VCaP (cell line): ENCODE data around the gene WDR45.
A peak's percentile ranks its signal among the peaks of the same experiment; 100 is the strongest.

Experiments used
- H3K27ac ChIP-seq: fragments of 450-650 bp; 2 replicates; pipeline ENCODE4 v1.5.1; 2017
- CTCF ChIP-seq: fragments of 450-650 bp; conservative IDR thresholded peaks from 2 replicates; pipeline ENCODE4 v1.5.1; 2017; ENCODE audit warnings: mild to moderate bottlenecking, moderate library complexity

The WDR45 gene

GRCh38 chrX:49101629-49101984 lies 21.9 kb upstream of the WDR45 start:
- peak overlapping the region; percentile 63 for H3K27ac ChIP-seq
- TF ChIP-seq CTCF: no peak

GRCh38 chrX:49100704-49101628 lies 21.3 kb upstream of the WDR45 start:
- H3K27ac ChIP-seq: peak overlapping the region; percentile 63
- no peak for TF ChIP-seq CTCF

- no peak for TF ChIP-seq CTCF
- H3K27ac ChIP-seq: no peak overlapping the region
These were observed 16.7 kb upstream of the WDR45 start for GRCh38 chrX:49096419-49096818.

- H3K27ac ChIP-seq: no peak overlapping the region
- no peak for TF ChIP-seq CTCF
These were observed 9.9 kb upstream of the WDR45 start for GRCh38 chrX:49089553-49089952.

GRCh38 chrX:49082271-49082871 lies 2.7 kb upstream of the WDR45 start:
- no peak overlapping the region for H3K27ac ChIP-seq
- no peak for TF ChIP-seq CTCF

GRCh38 chrX:49077941-49078340 lies 1.7 kb downstream of the WDR45 start:
- TF ChIP-seq CTCF: no peak
- H3K27ac ChIP-seq: no peak overlapping the region

GRCh38 chrX:49075347-49075746 lies 4.3 kb downstream of the WDR45 start:
- H3K27ac ChIP-seq: no peak overlapping the region
- no peak for TF ChIP-seq CTCF
